ENCODE results near the gene CAMTA2.

Gene CAMTA2

DNA sequence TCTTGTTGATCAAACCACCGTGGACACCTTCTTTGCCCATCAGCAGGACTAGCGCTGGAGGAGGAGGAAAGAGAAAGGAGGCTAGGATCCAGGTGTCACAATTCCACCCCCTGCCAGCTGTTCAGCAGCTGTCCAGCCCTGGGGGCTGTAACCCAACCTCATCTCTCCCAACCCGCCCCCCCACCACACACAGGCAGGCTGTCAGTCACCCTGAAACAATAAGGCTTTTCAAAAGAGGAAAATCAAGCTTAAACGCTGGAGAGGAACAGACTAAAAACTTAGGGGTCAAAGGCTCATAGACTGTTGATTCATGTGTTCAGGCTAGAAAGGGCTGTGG lies 41.6 kb downstream of the CAMTA2 start:
- H4K20me1 ChIP-seq (ENCODE audit: insufficient read depth, low read length): peaks cover 28% of the 10 kb centered on the region
- peaks cover 41% of the 10 kb centered on the region for H3K4me1 ChIP-seq (ENCODE audit: low read length)
- DNase-seq: no peak
- H3K79me2 ChIP-seq (ENCODE audit: low read length): peaks cover 80% of the 10 kb centered on the region
- H3K9me2 ChIP-seq (replicated peaks; ENCODE audit: insufficient read depth, low read length): no peaks in the 10 kb centered on the region
- peak overlapping the region; percentile 95 for H3K4me2 ChIP-seq (ENCODE audit: low read depth, low read length)
- H3K36me3 ChIP-seq (replicated peaks; ENCODE audit: insufficient read depth, low read length): no peaks in the 10 kb centered on the region
- H3F3A ChIP-seq (ENCODE audit: insufficient read depth, low read length): peaks cover 78% of the 10 kb centered on the region
- peak overlapping the region; percentile 99; the same call in 1 of the 2 replicates for H3K9ac ChIP-seq (ENCODE audit: low read length)
- H3K4me3 ChIP-seq (ENCODE audit: low read length): peak overlapping the region; percentile 99
- H3K27ac ChIP-seq (ENCODE audit: low read length): peak overlapping the region; percentile 55; the same call in 1 of the 2 replicates
- H3K9me3 ChIP-seq (replicated peaks; ENCODE audit: insufficient read depth, low read length): no peaks in the 10 kb centered on the region
- no peaks in the 10 kb centered on the region for H3K27me3 ChIP-seq (replicated peaks; ENCODE audit: insufficient read depth, low read length)
- TF ChIP-seq, protein P1, sequence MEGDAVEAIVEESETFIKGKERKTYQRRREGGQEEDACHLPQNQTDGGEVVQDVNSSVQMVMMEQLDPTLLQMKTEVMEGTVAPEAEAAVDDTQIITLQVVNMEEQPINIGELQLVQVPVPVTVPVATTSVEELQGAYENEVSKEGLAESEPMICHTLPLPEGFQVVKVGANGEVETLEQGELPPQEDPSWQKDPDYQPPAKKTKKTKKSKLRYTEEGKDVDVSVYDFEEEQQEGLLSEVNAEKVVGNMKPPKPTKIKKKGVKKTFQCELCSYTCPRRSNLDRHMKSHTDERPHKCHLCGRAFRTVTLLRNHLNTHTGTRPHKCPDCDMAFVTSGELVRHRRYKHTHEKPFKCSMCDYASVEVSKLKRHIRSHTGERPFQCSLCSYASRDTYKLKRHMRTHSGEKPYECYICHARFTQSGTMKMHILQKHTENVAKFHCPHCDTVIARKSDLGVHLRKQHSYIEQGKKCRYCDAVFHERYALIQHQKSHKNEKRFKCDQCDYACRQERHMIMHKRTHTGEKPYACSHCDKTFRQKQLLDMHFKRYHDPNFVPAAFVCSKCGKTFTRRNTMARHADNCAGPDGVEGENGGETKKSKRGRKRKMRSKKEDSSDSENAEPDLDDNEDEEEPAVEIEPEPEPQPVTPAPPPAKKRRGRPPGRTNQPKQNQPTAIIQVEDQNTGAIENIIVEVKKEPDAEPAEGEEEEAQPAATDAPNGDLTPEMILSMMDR (IDR thresholded peaks at IDR 0.05; ENCODE audit: low read length): no peak
- TF ChIP-seq EZH2phosphoT487 (IDR thresholded peaks at IDR 0.05; ENCODE audit: low read length): no peak
- TF ChIP-seq EZH2 (optimal IDR thresholded peaks at IDR 0.05; ENCODE audit: low read depth, low read length): no peak
- H2AFZ ChIP-seq (ENCODE audit: low read length): no peak overlapping the region

- Histone ChIP-seq H3K79me2 (ENCODE audit: low read length) (peaks cover 83% of the 10 kb centered on the region), H3F3A (ENCODE audit: insufficient read depth, low read length) (peaks cover 81% of the 10 kb centered on the region), H3K4me3 (ENCODE audit: low read length) (no peak overlapping the region), H3K36me3 (replicated peaks; ENCODE audit: insufficient read depth, low read length) (no peaks in the 10 kb centered on the region), H3K4me1 (ENCODE audit: low read length) (peaks cover 35% of the 10 kb centered on the region), H3K27me3 (replicated peaks; ENCODE audit: insufficient read depth, low read length) (no peaks in the 10 kb centered on the region), H3K9me2 (replicated peaks; ENCODE audit: insufficient read depth, low read length) (no peaks in the 10 kb centered on the region), H3K27ac (ENCODE audit: low read length) (peak overlapping the region; percentile 55; the same call in 1 of the 2 replicates), H3K4me2 (ENCODE audit: low read depth, low read length) (peak overlapping the region; percentile 95), H4K20me1 (ENCODE audit: insufficient read depth, low read length) (peaks cover 28% of the 10 kb centered on the region), H2AFZ (ENCODE audit: low read length) (no peak overlapping the region), H3K9ac (ENCODE audit: low read length) (no peak overlapping the region; the same call in 1 of the 2 replicates), H3K9me3 (replicated peaks; ENCODE audit: insufficient read depth, low read length) (no peaks in the 10 kb centered on the region)
- peak; percentile 61 for DNase-seq
- TF ChIP-seq, protein P1 (IDR thresholded peaks at IDR 0.05; ENCODE audit: low read length): no peak
- TF ChIP-seq EZH2phosphoT487 (IDR thresholded peaks at IDR 0.05; ENCODE audit: low read length): no peak
- TF ChIP-seq EZH2 (optimal IDR thresholded peaks at IDR 0.05; ENCODE audit: low read depth, low read length): no peak
These were observed 42.1 kb downstream of the CAMTA2 start for GRCh38 chr17:4945176-4945943.

- H3K9me3 ChIP-seq (replicated peaks; ENCODE audit: insufficient read depth, low read length): no peaks in the 10 kb centered on the region
- H3K9me2 ChIP-seq (replicated peaks; ENCODE audit: insufficient read depth, low read length): no peaks in the 10 kb centered on the region
- H3K79me2 ChIP-seq (ENCODE audit: low read length): peaks cover 81% of the 10 kb centered on the region
- no peaks in the 10 kb centered on the region for H3K27me3 ChIP-seq (replicated peaks; ENCODE audit: insufficient read depth, low read length)
- peaks cover 80% of the 10 kb centered on the region for H3F3A ChIP-seq (ENCODE audit: insufficient read depth, low read length)
- DNase-seq: no peak
- H4K20me1 ChIP-seq (ENCODE audit: insufficient read depth, low read length): peaks cover 28% of the 10 kb centered on the region
- no peak overlapping the region for H2AFZ ChIP-seq (ENCODE audit: low read length)
- peaks cover 35% of the 10 kb centered on the region for H3K4me1 ChIP-seq (ENCODE audit: low read length)
- TF ChIP-seq, protein P1 (IDR thresholded peaks at IDR 0.05; ENCODE audit: low read length): no peak
- TF ChIP-seq EZH2 (optimal IDR thresholded peaks at IDR 0.05; ENCODE audit: low read depth, low read length) (no peak), EZH2phosphoT487 (IDR thresholded peaks at IDR 0.05; ENCODE audit: low read length) (no peak)
- H3K9ac ChIP-seq (ENCODE audit: low read length): no peak overlapping the region; the same call in 1 of the 2 replicates
- H3K36me3 ChIP-seq (replicated peaks; ENCODE audit: insufficient read depth, low read length): no peaks in the 10 kb centered on the region
- H3K4me3 ChIP-seq (ENCODE audit: low read length): no peak overlapping the region
- peak overlapping the region; percentile 95; the same call in 1 of the 2 replicates for H3K4me2 ChIP-seq (ENCODE audit: low read depth, low read length)
- peak overlapping the region; percentile 55; the same call in 1 of the 2 replicates for H3K27ac ChIP-seq (ENCODE audit: low read length)
These were observed 42.8 kb downstream of the CAMTA2 start for GRCh38 chr17:4944554-4945175.
